Measurements from ENCODE around the gene CACNG4. TPM values are rescaled to one million over a fixed set of nuclear protein-coding genes. Genes with fewer than 3 reads are reported as not detected.

CACNG4 gene
- polyA plus RNA-seq, 3 donors, result not detected

- H3K27ac Mint-ChIP-seq, result no peak overlapping the region
- H3K9me3 Mint-ChIP-seq, result peaks cover 3 to 13% (median 9%) of the 10 kb centered on the region in 7 donors
Observed at GRCh38 chr17:67043283-67043682, 78.8 kb downstream of the CACNG4 start.

GRCh38 chr17:67044016-67044772 is 79.7 kb downstream of the CACNG4 start, which contains the start of gene CACNG1:
Gene CACNG1 (plus strand): TSS chr17:67044554. CDS start chr17:67044661, 107 bp downstream.
- no peak within 1 kb of the TSS for H3K4me3 ChIP-seq (replicated peaks in 1 of 3; ENCODE audit: low read depth in 2 of 3, low read length in 3 of 3)
- H3K27ac ChIP-seq (ENCODE audit: low read depth in 1 of 2, low read length in 2 of 2), result no peak within 1 kb of the TSS
- H3K27ac Mint-ChIP-seq, result no peak within 1 kb of the TSS
- peaks cover 7 to 10% of the 10 kb centered on the region in 2 donors for H3K9me3 ChIP-seq (replicated peaks in 1 of 2; ENCODE audit: control insufficient read depth in 1 of 2, insufficient read depth in 1 of 2, low read length in 2 of 2)
- no peaks in the 10 kb centered on the region for H3K36me3 Mint-ChIP-seq
- H3K4me2 ChIP-seq (replicated peaks; ENCODE audit: extremely low read depth, low read length, poor library complexity, severe bottlenecking), result no peak within 1 kb of the TSS
- no peak for TF ChIP-seq CTCF (IDR thresholded peaks at IDR 0.05)
- no peak within 1 kb of the TSS for H3K9ac ChIP-seq (ENCODE audit: insufficient read depth, low read length, poor library complexity, severe bottlenecking)
- H3K4me3 Mint-ChIP-seq, result no peak within 1 kb of the TSS
- H3K4me1 ChIP-seq (ENCODE audit: control insufficient read depth in 1 of 2, insufficient read depth in 2 of 2, low read length in 2 of 2), result no peaks in the 10 kb centered on the region
- intact Hi-C loops (cut with micrococcal nuclease), result no loop called here
- no peak within 1 kb of the TSS for H2AFZ ChIP-seq (ENCODE audit: insufficient read depth, low read depth, low read length, poor library complexity, severe bottlenecking)
- H3K4me1 Mint-ChIP-seq, result no peaks in the 10 kb centered on the region
- DNase-seq, result no peak
- no peaks in the 10 kb centered on the region for H3K79me2 ChIP-seq (ENCODE audit: insufficient read depth, low read length)
- WGBS (ENCODE audit: insufficient coverage), result 96% methylated on average over 31 of the region's 32 CpGs
- peaks cover 2 to 8% (median 4%) of the 10 kb centered on the region in 3 donors for H3K27me3 Mint-ChIP-seq (ENCODE audit: low read depth in 3 of 3)
- H3K27me3 ChIP-seq (ENCODE audit: control insufficient read depth in 2 of 2, insufficient read depth in 2 of 2, low read length in 2 of 2), result no peaks in the 10 kb centered on the region
- no peaks in the 10 kb centered on the region for H3K36me3 ChIP-seq (replicated peaks in 1 of 2; ENCODE audit: control insufficient read depth in 1 of 2, insufficient read depth in 2 of 2, low read length in 2 of 2)
- no peaks in the 10 kb centered on the region for H4K20me1 ChIP-seq (ENCODE audit: insufficient read depth, low read length)
- H3K9me3 Mint-ChIP-seq, result peaks cover 8 to 22% (median 18%) of the 10 kb centered on the region in 7 donors

More at GRCh38 chr17:67043283-67043682, 78.8 kb downstream of the CACNG4 start:
- H3K4me1 ChIP-seq (ENCODE audit: control insufficient read depth in 1 of 2, insufficient read depth in 2 of 2, low read length in 2 of 2), result no peaks in the 10 kb centered on the region
- Mint-ChIP-seq H3K4me1 (no peaks in the 10 kb centered on the region), H3K36me3 (no peaks in the 10 kb centered on the region), H3K4me3 (no peak overlapping the region), H3K27me3 (ENCODE audit: low read depth in 3 of 3) (peaks cover 3 to 10% (median 4%) of the 10 kb centered on the region in 3 donors)
- no peak overlapping the region for H3K4me2 ChIP-seq (replicated peaks; ENCODE audit: extremely low read depth, low read length, poor library complexity, severe bottlenecking)
- intact Hi-C loops (cut with micrococcal nuclease), result no loop called here
- TF ChIP-seq CTCF (IDR thresholded peaks at IDR 0.05), result no peak
- H3K27ac ChIP-seq (ENCODE audit: low read depth in 1 of 2, low read length in 2 of 2), result no peak overlapping the region
- H3K4me3 ChIP-seq (replicated peaks in 1 of 3; ENCODE audit: low read depth in 2 of 3, low read length in 3 of 3), result no peak overlapping the region
- WGBS (ENCODE audit: insufficient coverage), result 84% methylated on average over 3 of the region's 12 CpGs
- no peak for DNase-seq
- no peak overlapping the region for H3K9ac ChIP-seq (ENCODE audit: insufficient read depth, low read length, poor library complexity, severe bottlenecking)
- H3K27me3 ChIP-seq (ENCODE audit: control insufficient read depth in 2 of 2, insufficient read depth in 2 of 2, low read length in 2 of 2), result no peaks in the 10 kb centered on the region
- H3K79me2 ChIP-seq (ENCODE audit: insufficient read depth, low read length), result no peaks in the 10 kb centered on the region
- no peaks in the 10 kb centered on the region for H4K20me1 ChIP-seq (ENCODE audit: insufficient read depth, low read length)
- H3K9me3 ChIP-seq (replicated peaks in 1 of 2; ENCODE audit: control insufficient read depth in 1 of 2, insufficient read depth in 1 of 2, low read length in 2 of 2), result peaks cover 0 to 7% of the 10 kb centered on the region in 2 donors
- no peak overlapping the region for H2AFZ ChIP-seq (ENCODE audit: insufficient read depth, low read depth, low read length, poor library complexity, severe bottlenecking)
- no peaks in the 10 kb centered on the region for H3K36me3 ChIP-seq (replicated peaks in 1 of 2; ENCODE audit: control insufficient read depth in 1 of 2, insufficient read depth in 2 of 2, low read length in 2 of 2)

All from CD14-positive monocyte (primary cell).